Rectal smooth muscle tissue (tissue), 1 donor: Measurements from ENCODE around the gene NEURL4.

Source experiments
- H3K27ac ChIP-seq: one replicate; pipeline ENCODE4 v1.7.0; 2013; ENCODE audit warnings: low read depth, low read length, inconsistent platforms
- H3K27me3 ChIP-seq: one replicate; pipeline ENCODE4 v1.7.0; 2013; ENCODE audit warnings: low read length; ENCODE audit not compliant: control insufficient read depth, insufficient read depth
- H3K36me3 ChIP-seq: one replicate; pipeline ENCODE4 v1.7.0; 2013; ENCODE audit warnings: low read length; ENCODE audit not compliant: control insufficient read depth, insufficient read depth
- H3K4me1 ChIP-seq: one replicate; pipeline ENCODE4 v1.7.0; 2013; ENCODE audit warnings: low read length; ENCODE audit not compliant: control insufficient read depth, insufficient read depth
- H3K4me3 ChIP-seq: one replicate; pipeline ENCODE4 v1.7.0; 2013; ENCODE audit warnings: low read length
- H3K9ac ChIP-seq: one replicate; pipeline ENCODE4 v1.7.0; 2013; ENCODE audit warnings: low read length

The NEURL4 gene

DNA sequence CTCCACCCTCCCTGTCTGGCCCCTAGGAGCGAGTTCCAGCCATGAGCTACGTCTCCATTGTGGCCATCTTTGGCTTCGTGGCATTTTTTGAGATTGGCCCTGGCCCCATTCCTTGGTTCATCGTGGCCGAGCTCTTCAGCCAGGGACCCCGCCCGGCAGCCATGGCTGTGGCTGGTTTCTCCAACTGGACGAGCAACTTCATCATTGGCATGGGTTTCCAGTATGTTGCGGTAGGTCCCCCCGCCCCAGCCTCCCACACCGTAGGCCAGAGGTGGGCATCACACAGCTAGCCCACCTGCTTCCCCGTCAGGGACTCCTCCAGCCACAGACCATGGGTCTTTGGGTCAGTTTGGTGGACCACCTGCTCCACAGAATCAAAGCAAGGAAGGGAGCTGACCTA lies 43.5 kb downstream of the NEURL4 start:
- Histone ChIP-seq H3K27ac (no peak overlapping the region), H3K36me3 (peaks cover 8% of the 10 kb centered on the region), H3K9ac (no peak overlapping the region), H3K27me3 (no peaks in the 10 kb centered on the region), H3K4me3 (no peak overlapping the region), H3K4me1 (peaks cover 14% of the 10 kb centered on the region)

DNA sequence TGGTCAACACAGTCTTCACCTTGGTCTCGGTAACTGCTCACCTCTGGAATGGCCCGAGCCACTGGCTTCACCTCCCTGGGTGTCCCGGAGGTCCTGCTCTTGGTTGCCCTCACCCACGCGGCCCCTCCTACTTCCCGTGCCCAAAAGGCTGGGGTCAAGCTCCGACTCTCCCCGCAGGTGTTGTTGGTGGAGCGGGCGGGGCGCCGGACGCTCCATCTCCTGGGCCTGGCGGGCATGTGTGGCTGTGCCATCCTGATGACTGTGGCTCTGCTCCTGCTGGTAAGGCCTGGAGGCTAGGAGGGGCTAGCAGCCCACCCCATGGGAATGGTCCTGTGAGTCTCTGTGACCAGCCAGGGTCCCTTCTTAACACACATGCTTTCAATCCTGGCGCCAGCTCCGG lies 44.2 kb downstream of the NEURL4 start:
- no peak overlapping the region for H3K4me3 ChIP-seq
- peaks cover 8% of the 10 kb centered on the region for H3K36me3 ChIP-seq
- no peak overlapping the region for H3K27ac ChIP-seq
- no peaks in the 10 kb centered on the region for H3K27me3 ChIP-seq
- peaks cover 15% of the 10 kb centered on the region for H3K4me1 ChIP-seq
- H3K9ac ChIP-seq: no peak overlapping the region

DNA sequence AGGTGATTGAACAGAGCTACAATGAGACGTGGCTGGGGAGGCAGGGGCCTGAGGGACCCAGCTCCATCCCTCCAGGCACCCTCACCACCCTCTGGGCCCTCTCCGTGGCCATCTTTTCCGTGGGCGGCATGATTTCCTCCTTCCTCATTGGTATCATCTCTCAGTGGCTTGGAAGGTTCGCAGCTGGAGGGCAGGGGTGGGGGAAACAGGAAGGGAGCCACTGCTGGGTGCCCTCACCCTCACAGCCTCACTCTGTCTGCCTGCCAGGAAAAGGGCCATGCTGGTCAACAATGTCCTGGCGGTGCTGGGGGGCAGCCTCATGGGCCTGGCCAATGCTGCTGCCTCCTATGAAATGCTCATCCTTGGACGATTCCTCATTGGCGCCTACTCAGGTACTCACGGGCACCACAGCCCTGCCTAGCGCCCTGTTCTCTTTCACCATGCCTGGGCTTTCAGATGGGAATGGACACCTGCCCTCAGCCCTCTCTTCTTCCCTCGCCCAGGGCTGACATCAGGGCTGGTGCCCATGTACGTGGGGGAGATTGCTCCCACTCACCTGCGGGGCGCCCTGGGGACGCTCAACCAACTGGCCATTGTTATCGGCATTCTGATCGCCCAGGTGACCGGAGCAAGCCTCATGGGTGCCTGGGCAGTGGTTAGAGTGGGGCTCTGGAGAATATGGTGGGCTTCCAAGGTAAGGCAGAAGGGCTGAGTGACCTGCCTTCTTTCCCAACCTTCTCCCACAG lies 45.5 kb downstream of the NEURL4 start:
- H3K9ac ChIP-seq: no peak overlapping the region
- H3K4me3 ChIP-seq: peak overlapping the region; percentile 57
- peaks cover 15% of the 10 kb centered on the region for H3K4me1 ChIP-seq
- H3K27me3 ChIP-seq: no peaks in the 10 kb centered on the region
- peak overlapping the region; percentile 94 for H3K27ac ChIP-seq
- H3K36me3 ChIP-seq: peaks cover 8% of the 10 kb centered on the region

GRCh38 chr17:7282752-7283321 lies 46.3 kb downstream of the NEURL4 start:
- no peaks in the 10 kb centered on the region for H3K27me3 ChIP-seq
- H3K9ac ChIP-seq: peak overlapping the region; percentile 46
- peak overlapping the region; percentile 94 for H3K27ac ChIP-seq
- peaks cover 15% of the 10 kb centered on the region for H3K4me1 ChIP-seq
- peaks cover 8% of the 10 kb centered on the region for H3K36me3 ChIP-seq
- H3K4me3 ChIP-seq: peak overlapping the region; percentile 57

- H3K4me1 ChIP-seq: peaks cover 15% of the 10 kb centered on the region
- H3K36me3 ChIP-seq: peaks cover 6% of the 10 kb centered on the region
- peak overlapping the region; percentile 46 for H3K9ac ChIP-seq
- H3K27ac ChIP-seq: peak overlapping the region; percentile 94
- H3K4me3 ChIP-seq: peak overlapping the region; percentile 57
- no peaks in the 10 kb centered on the region for H3K27me3 ChIP-seq
Measured at GRCh38 chr17:7281953-7282751, 47.0 kb downstream of the NEURL4 start.

- peaks cover 6% of the 10 kb centered on the region for H3K36me3 ChIP-seq
- H3K9ac ChIP-seq: peak within 1 kb of the TSS; percentile 46
- H3K4me1 ChIP-seq: peaks cover 15% of the 10 kb centered on the region
- H3K27ac ChIP-seq: peak within 1 kb of the TSS; percentile 94
- H3K27me3 ChIP-seq: no peaks in the 10 kb centered on the region
- peak within 1 kb of the TSS; percentile 69 for H3K4me3 ChIP-seq
Measured at GRCh38 chr17:7281074-7281952, 47.8 kb downstream of the NEURL4 start, which contains the start of gene SLC2A4. SLC2A4 (plus strand) TSS chr17:7281718; CDS start chr17:7281935, 217 bp downstream.

DNA sequence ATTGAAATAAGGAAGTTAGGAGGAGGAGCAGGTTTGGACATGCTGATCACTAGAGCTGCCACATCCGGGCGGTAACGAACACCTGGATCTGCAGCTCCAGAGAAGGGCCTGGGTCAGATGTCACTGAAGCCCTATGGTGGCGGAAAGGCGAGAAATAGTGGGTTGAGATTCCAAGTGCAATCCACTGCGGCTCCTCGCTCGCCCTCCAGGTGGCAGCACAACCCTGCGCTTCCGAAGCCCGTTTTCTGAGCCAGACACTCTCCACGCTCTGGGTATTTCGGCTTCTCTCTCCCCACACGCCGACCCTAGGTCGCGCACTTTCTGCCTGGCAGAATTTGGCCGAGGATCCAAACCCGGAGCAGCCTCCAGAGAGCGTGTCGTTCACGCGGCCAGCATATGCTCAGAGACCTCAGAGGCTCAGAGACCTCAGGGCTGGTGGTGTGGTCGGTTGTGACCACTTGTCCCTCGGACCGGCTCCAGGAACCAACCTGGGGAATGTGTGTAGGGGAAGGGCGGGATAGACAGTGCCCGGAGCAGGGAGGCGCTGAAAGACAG lies 48.5 kb downstream of the NEURL4 start:
- Histone ChIP-seq H3K27me3 (no peaks in the 10 kb centered on the region), H3K4me3 (peak overlapping the region; percentile 69), H3K4me1 (peaks cover 15% of the 10 kb centered on the region), H3K9ac (peak overlapping the region; percentile 6), H3K36me3 (peaks cover 6% of the 10 kb centered on the region), H3K27ac (peak overlapping the region; percentile 81)

- Histone ChIP-seq H3K27ac (no peak overlapping the region), H3K4me1 (peaks cover 15% of the 10 kb centered on the region), H3K9ac (no peak overlapping the region)
Measured at GRCh38 chr17:7279448-7279847, 49.7 kb downstream of the NEURL4 start.

DNA sequence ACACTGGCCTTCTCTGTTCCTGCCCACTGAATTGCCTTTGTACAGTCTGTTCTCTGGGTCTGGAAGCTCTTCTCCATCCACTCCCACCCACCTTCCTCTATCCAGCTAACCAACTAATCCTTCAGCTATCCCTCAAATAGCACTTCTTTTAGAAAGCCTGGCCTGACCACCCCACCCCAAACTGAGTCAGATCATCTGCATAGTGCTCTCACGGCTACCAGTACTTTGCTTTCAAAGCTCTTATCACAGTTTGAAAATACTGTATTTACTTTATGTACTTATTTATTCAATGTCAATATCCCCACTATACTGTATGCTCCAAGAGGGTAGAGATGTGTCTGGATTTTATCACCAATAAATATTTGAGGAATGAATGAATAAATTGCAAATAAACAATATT lies 62.4 kb downstream of the NEURL4 start:
- Histone ChIP-seq H3K36me3 (no peaks in the 10 kb centered on the region), H3K4me3 (no peak overlapping the region), H3K9ac (no peak overlapping the region), H3K27ac (no peak overlapping the region), H3K4me1 (no peaks in the 10 kb centered on the region), H3K27me3 (peaks cover 9% of the 10 kb centered on the region)

More at GRCh38 chr17:7279448-7279847, 49.7 kb downstream of the NEURL4 start:
- Histone ChIP-seq H3K27me3 (no peaks in the 10 kb centered on the region), H3K4me3 (no peak overlapping the region), H3K36me3 (peaks cover 2% of the 10 kb centered on the region)
